ENCODE measurements around the gene VWA1.
"Not testable (repeated sequence)": the region's sequence is repeated elsewhere in the genome, so short reads cannot be mapped to it uniquely, and the experiment has no call there.

DNA sequence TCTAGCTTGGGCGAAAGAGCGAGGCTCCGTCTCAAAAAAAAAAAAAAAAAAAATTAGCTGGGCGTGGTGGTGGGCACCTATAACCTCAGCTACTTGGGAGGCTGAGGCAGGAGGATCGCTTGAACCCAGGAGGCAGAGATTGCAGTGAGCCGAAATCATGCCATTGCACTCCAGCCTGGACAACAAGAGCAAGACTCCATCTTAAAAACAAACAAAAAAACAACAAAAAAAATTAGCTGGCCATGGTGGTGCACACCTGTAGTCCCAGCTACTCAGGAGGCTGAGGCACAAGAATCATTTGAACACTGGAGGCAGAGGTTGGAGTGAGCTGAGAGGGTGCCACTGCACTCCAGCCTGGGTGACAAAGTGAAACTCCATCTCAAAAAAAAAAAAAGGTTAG is 6.5 kb upstream of the VWA1 start:
- not testable (repeated sequence) for TF ChIP-seq ATF3 (IDR thresholded peaks at IDR 0.05; ENCODE audit: borderline replicate concordance, extremely low read depth, low read depth, low read length); SIN3A (IDR thresholded peaks at IDR 0.05; ENCODE audit: low read depth, low read length); BCL3 (IDR thresholded peaks at IDR 0.05; ENCODE audit: borderline replicate concordance, insufficient read depth, low read depth, low read length, poor library complexity, severe bottlenecking); CTCF (IDR thresholded peaks at IDR 0.05 in 2 of 3, conservative IDR thresholded peaks at IDR 0.05 in 1 of 3; ENCODE audit: control insufficient read depth in 2 of 3, extremely low read depth in 1 of 3, insufficient read depth in 1 of 3, low read depth in 3 of 3, low read length in 3 of 3); CHD1 (IDR thresholded peaks at IDR 0.05; ENCODE audit: low read depth, low read length); RBBP5 (conservative IDR thresholded peaks at IDR 0.05)
